ENCODE results near the gene TEAD4.

Gene TEAD4

GRCh38 chr12:3046441-3047200 lies 87.4 kb downstream of the TEAD4 start:
- no peak for DNase-seq (ENCODE audit: low read depth, low spot score)

DNA sequence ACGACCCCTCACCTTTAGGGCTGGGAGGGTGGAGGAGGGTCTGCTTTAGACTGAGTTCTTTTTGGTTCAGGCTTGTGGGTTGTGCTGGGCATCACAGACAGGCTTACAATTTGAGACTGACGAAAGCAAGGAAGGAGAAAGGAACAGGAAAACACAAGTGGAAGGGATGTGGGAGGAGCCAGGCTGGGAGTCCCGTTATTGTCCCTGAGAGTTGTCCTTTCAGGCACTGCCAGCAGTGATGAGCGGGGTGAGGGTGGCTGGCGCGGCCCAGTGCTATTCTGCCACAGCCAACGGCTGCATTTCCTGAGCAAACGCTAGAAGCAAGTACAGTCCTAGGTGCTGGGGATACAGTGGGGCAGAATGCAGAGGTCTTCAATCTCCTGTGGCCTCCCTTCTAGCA lies 88.8 kb downstream of the TEAD4 start:
- DNase-seq (ENCODE audit: low read depth, low spot score), result no peak

GRCh38 chr12:3048540-3048939 lies 89.3 kb downstream of the TEAD4 start:
- DNase-seq (ENCODE audit: low read depth, low spot score), result no peak

- DNase-seq (ENCODE audit: low read depth, low spot score), result no peak
These were observed 90.0 kb downstream of the TEAD4 start for GRCh38 chr12:3049176-3049575.

GRCh38 chr12:3049611-3050249 lies 90.5 kb downstream of the TEAD4 start:
- DNase-seq (ENCODE audit: low read depth, low spot score), result no peak

- DNase-seq (ENCODE audit: low read depth, low spot score), result no peak
These were observed 95.2 kb downstream of the TEAD4 start for GRCh38 chr12:3054374-3054773.

- DNase-seq (ENCODE audit: low read depth, low spot score), result no peak
These were observed 96.0 kb downstream of the TEAD4 start for GRCh38 chr12:3055026-3055703.

- peak; percentile 90 for DNase-seq (ENCODE audit: low read depth, low spot score)
These were observed 96.7 kb downstream of the TEAD4 start for GRCh38 chr12:3055704-3056467.

DNA sequence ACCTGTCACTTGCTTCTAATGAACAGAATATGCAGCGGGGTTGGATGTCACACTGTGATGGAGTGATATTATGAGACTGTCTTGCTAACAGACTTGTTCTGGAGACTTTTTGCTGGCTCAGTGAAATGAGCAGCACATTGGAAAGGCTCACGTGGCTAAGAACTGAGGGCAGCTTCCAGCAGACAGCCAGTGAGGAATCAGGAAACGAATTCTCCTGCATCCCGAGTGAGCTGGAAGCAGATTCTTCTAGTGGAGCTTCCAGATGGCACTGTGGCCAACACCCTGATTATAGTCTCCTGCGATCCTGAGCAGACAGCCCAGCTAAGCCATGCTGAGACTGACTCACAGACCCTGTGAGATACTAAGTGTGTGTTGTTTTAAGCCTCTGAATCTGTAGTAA lies 101.9 kb downstream of the TEAD4 start:
- DNase-seq (ENCODE audit: low read depth, low spot score), result no peak

DNA sequence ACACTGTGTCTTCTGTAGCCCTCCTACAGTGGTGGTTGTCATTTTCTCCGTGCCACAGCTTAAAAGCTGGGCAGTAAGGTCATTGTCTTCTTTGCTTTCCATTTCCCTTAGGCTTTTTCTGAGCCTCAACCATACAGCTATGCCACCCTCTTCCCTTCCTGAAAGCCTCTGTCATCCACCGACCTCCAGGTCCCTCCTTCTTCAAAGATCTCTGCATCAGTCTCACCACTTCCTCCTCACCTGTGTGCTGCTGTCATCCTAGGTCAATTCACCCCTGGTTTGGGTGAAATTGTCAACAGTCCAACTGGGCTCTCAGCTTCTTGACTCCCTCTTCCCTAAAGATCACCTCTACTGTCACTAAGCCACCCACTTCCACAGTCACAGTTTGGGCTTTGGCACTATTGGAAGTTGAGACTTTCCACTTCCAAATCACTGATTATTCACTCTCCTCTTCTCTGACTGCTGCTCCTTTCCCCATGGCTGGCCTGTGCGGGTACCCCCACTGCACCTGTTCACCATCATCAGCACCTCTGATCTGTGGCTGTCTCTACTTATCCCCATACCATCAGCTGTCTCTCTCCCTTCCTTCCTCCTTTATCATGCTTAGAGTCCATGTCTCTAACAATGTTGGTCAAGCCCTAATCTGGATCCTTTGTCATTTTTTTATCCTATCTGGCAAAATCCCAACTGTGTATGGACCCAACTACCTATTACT lies 102.5 kb downstream of the TEAD4 start:
- DNase-seq (ENCODE audit: low read depth, low spot score), result no peak

DNA sequence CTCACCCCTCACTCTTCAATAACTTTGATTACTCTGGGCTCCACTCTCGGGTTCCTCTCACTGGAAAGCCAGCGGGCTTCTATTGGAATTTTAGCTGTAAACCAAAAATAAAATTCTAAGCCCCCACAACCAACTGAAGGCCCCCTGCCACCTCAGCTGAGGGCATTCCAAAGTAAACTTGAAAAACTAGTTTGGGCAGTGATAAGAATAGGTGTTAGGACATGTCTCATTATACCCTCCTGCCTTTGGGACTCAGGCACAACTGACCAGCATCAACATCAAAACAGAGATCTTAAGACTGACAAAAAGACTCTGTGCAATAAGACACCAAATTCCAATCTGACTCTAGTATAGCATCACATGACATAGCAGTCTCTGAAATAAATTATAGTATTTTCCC lies 106.1 kb downstream of the TEAD4 start:
- peak; percentile 64 for DNase-seq (ENCODE audit: low read depth, low spot score)

DNA sequence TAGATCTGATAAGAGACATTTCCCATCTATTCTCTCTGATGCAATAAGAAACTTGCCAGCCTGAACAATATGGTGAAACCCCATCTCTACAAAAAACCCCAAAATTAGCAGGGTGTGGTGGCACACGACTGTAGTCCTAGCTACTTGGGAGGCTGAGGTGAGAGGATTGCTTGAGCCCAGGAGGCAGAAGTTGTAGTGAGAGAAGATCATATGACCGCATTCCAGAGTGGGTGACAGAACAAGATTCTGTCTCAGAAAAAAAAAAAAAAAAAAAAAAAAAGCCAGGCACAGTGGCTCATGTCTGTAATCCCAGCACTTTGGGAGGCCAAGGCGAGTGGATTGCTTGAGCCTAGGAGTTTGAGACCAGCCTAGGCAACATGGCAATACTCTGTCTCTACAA lies 106.6 kb downstream of the TEAD4 start:
- peak; percentile 67 for DNase-seq (ENCODE audit: low read depth, low spot score)

- no peak for DNase-seq (ENCODE audit: low read depth, low spot score)
These were observed 110.5 kb downstream of the TEAD4 start for GRCh38 chr12:3069714-3070113.

- DNase-seq (ENCODE audit: low read depth, low spot score), result peak; percentile 65
These were observed 111.9 kb downstream of the TEAD4 start for GRCh38 chr12:3071107-3071506.

DNA sequence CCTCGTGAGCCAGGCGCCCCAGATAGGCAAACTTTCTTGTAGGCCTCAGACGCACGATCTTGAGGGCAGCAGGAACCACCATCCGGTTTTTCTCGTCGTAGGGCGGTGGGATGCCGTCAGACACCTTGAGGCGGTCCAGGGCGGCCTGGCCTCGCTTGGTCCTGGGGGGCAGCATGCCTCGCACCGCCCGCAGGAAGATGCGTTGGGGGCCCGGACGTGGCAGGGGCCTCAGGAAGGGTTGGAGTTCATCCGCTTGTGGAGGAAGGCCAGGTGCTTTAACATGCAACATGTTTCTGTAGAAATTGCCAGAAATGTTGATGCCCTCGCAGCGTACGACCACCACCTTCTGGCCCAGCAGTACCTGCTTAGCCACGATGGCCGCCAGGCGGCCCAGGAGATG lies 112.5 kb downstream of the TEAD4 start:
- DNase-seq (ENCODE audit: low read depth, low spot score), result no peak

DNA sequence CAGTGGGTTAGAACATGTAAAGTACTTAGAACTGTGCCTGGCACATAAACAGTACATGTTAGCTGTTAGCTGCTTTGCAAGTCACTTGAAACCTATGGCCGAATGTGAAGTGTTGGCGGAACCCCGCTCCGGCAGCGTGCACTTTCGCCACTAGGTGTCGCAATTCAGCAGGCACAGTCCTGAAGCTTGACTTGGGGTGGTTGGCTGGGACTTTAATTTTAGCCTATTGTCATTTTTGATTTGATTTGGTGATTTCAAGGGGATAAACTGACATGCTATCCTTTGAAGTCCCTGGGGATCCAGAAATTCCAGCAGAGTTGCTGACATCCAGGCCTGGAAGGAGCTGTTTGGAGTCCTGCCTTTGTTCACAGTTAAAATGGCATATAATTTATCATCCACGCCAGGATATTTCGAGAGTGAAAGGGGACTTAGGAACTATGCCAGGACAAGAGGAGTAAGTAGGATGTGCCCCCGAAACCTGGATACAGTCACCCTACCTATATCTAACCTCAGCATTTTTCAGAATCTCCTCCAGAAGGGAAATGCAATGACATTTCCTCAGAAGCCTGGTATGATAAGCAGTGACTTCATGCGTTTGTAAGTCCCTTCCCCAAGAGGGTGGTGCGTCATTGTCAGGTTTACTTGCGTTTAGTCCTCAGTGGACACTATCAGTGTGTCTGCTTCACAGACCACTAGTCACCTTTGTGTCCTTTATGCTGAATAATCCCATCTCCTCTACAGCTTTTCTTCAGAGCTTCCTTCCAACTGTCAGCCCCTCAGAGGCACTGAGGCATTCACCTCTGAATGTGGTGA lies 114.4 kb downstream of the TEAD4 start:
- peak; percentile 93 for DNase-seq (ENCODE audit: low read depth, low spot score)

- no peak for DNase-seq (ENCODE audit: low read depth, low spot score)
These were observed 116.1 kb downstream of the TEAD4 start for GRCh38 chr12:3075315-3075714.

- peak; percentile 73 for DNase-seq (ENCODE audit: low read depth, low spot score)
These were observed 117.8 kb downstream of the TEAD4 start, which contains the start of gene TSPAN9 for GRCh38 chr12:3076730-3077571. TSPAN9 (plus strand) TSS chr12:3077379; CDS start chr12:3201194, 123,815 bp downstream.

GRCh38 chr12:3077572-3078081 lies 118.4 kb downstream of the TEAD4 start:
- DNase-seq (ENCODE audit: low read depth, low spot score), result no peak
